Stimulated activated CD8-positive, alpha-beta memory T cell treated with anti-CD3 and anti-CD28 coated beads, Interleukin-12 subunit alpha, Interleukin-12 subunit beta, amount 100 ng/mL, for 1 hour (primary cell): ENCODE results near the gene ADGRG4.
A peak's percentile ranks its signal among the peaks of the same experiment; 100 is the strongest.
"Not testable (repeated sequence)": the region's sequence is repeated elsewhere in the genome, so short reads cannot be mapped to it uniquely, and the experiment has no call there.

Experiments
- DNase-seq: peaks from one replicate; pipeline ENCODE4 v3.0.0-alpha.2; 2020; ENCODE audit warnings: low read depth

ADGRG4 gene, protein sequence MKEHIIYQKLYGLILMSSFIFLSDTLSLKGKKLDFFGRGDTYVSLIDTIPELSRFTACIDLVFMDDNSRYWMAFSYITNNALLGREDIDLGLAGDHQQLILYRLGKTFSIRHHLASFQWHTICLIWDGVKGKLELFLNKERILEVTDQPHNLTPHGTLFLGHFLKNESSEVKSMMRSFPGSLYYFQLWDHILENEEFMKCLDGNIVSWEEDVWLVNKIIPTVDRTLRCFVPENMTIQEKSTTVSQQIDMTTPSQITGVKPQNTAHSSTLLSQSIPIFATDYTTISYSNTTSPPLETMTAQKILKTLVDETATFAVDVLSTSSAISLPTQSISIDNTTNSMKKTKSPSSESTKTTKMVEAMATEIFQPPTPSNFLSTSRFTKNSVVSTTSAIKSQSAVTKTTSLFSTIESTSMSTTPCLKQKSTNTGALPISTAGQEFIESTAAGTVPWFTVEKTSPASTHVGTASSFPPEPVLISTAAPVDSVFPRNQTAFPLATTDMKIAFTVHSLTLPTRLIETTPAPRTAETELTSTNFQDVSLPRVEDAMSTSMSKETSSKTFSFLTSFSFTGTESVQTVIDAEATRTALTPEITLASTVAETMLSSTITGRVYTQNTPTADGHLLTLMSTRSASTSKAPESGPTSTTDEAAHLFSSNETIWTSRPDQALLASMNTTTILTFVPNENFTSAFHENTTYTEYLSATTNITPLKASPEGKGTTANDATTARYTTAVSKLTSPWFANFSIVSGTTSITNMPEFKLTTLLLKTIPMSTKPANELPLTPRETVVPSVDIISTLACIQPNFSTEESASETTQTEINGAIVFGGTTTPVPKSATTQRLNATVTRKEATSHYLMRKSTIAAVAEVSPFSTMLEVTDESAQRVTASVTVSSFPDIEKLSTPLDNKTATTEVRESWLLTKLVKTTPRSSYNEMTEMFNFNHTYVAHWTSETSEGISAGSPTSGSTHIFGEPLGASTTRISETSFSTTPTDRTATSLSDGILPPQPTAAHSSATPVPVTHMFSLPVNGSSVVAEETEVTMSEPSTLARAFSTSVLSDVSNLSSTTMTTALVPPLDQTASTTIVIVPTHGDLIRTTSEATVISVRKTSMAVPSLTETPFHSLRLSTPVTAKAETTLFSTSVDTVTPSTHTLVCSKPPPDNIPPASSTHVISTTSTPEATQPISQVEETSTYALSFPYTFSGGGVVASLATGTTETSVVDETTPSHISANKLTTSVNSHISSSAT (N-terminal part only)

GRCh38 chrX:136300721-136301120 is at the start of gene ADGRG4:
Gene ADGRG4, plus strand, starts transcription at chrX:136300963. Its CDS starts 7,815 bp downstream, at chrX:136308778.
- not testable (repeated sequence) for DNase-seq

- DNase-seq = peak; percentile 28
Measured at GRCh38 chrX:136251041-136251991, 49.4 kb upstream of the ADGRG4 start, which contains the start of gene MAP7D3. Gene MAP7D3, minus strand, starts transcription at chrX:136251400. Its CDS starts 42 bp downstream, at chrX:136251358.

- no peak for DNase-seq
Measured at GRCh38 chrX:136255541-136255940, 45.2 kb upstream of the ADGRG4 start.

DNA sequence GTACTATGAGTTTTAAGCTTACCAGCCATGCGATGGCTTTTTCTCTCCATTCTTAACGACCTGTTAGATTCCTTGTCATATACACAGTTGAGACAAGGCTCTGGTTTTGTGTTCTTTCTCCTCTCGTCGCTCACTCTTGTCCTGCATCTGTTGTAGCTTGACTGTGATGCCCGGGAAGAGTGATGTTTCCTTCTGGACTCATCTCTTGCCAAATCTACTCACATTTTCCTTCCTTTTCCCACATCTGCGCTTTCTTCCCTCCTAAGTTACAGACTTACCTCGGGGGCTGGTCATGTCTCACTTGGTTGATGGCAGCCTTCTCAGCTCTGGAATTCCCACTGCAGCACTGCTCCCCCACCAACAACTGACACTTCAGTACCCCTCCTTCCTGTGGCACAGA is 44.7 kb upstream of the ADGRG4 start:
- DNase-seq = no peak

DNA sequence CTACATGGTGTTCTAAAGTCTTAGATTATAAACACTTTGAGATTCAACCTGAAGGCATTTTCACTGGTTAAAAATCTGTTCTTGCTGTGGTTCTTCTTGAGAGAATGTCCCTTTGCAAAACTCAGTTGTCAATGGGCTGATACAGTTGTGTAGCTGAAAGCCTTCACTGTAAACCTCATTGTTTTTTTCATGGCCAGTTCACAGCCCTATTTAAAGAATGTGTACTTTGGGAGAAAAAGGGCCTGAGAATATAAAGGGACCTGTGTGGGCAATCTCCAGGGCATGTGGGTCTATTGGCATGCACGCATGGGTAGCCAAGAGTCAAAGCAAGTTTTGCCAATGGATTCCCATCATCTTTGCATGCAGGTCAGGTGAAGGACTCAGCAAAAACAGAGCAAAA is 41.8 kb upstream of the ADGRG4 start:
- DNase-seq = no peak

GRCh38 chrX:136259543-136259942 is 41.2 kb upstream of the ADGRG4 start:
- DNase-seq = no peak

GRCh38 chrX:136260776-136261175 is 40.0 kb upstream of the ADGRG4 start:
- DNase-seq = no peak

DNA sequence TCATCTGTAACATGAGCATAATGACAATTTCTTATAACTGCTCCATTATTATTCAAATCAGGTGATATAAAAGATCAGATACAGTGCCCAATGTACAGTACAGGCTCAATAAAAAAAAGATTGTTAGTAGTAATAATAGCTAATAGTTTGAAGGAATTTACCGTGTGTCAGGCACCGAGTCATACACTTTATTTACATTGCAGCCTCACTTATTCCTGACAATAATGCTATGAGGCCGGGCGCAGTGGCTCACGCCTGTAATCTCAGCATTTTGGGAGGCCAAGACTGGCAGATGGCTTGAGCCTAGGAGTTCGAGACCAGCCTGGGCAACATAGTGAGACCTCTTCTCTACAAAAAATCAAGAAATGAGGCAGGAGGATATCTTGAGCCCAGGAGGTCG is 39.4 kb upstream of the ADGRG4 start:
- no peak for DNase-seq

DNA sequence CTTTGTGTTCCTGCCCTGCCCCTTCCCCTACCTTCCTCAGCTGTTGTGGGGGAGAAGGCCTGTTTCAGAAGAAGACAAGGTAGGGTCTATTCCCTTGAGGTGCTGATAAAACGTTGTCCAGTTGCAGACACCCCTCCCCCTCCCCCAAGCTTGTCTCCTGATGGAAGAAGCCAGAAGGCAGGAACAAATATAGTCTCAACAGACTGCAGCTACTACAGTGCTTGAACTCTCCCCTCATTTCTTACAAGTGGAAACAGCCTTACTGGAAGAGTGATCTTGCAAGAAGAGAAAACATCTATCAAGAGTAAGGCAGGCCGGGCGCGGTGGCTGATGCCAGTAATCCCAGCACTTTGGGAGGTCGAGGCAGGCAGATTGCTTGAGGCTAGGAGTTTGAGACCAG is 38.5 kb upstream of the ADGRG4 start:
- DNase-seq = no peak

DNA sequence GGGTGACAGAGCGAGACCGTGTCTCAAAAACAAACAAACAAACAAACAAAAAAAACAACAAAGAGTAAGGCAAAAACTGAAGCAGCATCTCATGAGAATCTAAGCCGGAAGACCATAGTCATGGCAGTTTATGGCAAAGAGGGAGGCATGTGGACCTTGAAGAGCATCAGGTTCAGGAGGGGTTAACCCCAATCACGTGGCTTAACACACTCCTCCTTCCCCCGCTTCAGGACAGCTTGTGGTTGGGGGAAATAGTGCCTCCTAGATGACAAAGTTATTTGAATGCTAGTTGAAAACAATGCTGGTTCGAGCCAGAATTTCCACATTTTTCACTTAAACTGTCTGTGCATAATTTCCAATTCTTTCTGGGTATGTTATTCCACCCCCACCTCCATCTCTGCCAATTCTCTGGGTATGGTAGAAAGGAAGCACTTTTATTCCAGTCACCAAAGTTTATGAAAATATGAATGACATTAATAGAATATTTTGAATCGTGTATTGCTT is 37.9 kb upstream of the ADGRG4 start:
- no peak for DNase-seq

- no peak for DNase-seq
Measured at GRCh38 chrX:136266828-136267227, 33.9 kb upstream of the ADGRG4 start.

DNA sequence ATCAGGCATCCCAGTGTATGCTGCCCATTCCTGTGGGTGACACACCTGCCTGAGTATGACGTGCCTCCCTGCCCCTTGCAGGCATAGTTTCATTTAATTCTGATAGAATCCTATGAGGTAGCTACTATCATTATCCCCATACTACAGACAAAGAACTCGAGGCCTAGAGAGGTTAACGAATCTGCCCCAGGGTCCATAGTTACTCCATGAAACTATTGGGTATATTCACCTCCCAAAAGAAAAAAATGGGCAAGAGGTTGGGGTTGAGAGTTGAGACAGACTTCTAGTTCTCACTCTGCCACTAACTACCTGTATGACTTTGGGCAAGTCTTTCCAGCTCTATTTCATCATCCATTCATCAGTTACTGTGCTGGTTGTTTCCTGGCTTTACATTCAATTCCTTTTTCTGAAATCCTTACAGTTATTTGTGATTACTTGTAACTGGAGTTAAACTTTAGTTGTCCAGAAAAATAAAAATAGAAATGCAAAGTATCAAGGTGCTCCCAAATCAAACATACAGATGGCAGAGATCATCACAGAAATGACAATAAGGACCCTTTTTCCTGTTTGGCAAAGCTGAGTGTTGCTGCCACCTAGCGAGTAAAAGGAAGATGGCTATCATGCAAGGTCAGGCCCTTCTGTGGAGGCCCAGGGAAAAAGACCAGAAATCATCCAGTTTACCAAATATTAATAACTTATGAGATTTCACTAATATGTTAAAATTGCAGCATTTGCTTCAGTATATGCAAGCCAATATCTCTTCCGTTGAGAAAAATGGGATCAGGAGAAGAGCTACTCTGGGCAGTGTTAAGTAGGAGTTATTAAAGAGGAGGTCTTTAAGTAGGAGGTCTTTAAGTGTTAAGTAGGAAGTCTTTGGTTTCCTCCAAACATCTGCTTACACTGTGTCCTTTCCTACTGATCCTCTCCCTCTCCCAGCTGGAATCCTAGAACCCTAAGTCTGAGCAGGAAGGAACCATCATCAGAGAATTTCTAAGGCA is 32.4 kb upstream of the ADGRG4 start:
- peak; percentile 20 for DNase-seq

DNA sequence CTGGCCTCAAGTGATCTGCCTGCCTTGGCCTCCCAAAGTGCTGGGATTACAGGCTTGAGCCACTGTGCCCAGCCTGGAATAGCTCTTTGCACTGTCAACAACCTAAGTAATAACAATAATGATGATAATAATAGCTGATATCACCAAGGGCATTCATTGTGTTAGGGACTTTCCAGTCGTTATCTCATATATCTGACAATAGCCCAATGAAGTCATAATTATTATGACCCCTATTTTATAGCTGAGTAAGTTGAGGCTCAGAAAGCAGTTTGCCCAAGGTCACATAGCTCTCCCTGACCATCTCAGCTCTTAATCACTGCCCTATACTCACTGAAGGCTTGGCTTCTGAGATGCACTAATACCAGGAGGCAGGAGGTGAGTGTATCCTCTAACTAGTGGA is 30.8 kb upstream of the ADGRG4 start:
- DNase-seq = no peak

GRCh38 chrX:136271300-136271699 is 29.5 kb upstream of the ADGRG4 start:
- no peak for DNase-seq

GRCh38 chrX:136272325-136272724 is 28.4 kb upstream of the ADGRG4 start:
- DNase-seq = no peak

- DNase-seq = no peak
Measured at GRCh38 chrX:136273986-136274385, 26.8 kb upstream of the ADGRG4 start.

GRCh38 chrX:136275553-136275952 is 25.2 kb upstream of the ADGRG4 start:
- no peak for DNase-seq

DNA sequence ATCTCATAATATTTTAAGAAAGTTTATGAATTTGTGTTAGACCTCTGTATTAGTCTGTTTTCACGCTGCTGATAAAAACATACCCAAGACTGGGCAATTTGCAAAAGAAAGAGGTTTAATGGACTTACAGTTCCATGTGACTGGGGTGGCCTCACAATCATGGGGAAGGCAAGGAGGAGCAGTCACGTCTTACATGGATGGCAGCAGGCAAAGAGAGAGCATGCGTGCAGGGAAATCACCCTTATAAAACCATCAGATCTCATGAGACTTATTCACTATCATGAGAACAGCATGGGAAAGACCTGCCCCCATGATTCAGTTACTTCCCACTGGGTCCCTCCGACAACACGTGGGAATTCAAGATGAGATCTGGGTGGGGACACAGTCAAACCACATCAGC is 14.4 kb upstream of the ADGRG4 start:
- DNase-seq = not testable (repeated sequence)

DNA sequence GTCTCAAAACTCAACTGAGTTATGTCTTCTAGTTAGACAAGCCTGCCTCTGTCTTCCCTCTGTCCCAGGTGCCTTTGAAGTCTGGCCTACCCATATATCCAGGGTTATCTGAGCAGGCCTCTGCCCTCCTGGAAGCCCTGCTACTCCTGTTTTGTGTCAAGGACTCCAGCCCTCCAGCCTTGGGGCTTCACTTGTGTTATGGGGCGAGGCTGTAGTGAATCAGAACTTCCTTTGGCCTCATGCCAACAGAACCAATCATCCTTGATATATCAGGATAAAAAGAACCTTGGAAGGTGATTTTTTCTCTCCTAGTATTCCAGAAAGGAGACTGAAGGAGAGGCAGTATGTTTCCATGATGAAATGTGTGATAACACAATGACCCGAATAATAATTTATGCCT is 8.9 kb upstream of the ADGRG4 start:
- DNase-seq = no peak

DNA sequence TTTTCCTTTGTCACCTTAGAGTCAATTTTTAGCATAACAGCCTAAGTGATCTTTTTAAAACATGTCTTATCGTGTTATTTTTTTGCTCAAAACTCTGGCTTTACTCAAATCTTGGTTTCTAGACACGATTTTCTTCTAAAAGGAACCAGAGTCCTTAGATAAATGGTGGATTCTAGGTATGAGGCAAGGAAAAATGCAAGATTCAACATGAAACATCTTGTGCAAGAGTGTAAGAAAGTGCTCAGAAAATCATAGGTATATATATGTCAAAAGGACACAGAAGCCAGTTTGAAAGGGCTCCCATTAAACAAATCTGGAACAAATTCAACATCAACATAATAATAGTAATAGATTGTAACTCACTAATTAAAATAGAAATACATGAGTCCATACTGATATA is 8.1 kb upstream of the ADGRG4 start:
- DNase-seq = no peak
